Osteocyte (in vitro differentiated cells): Measurements from ENCODE around the gene PHRF1. TPM values are rescaled to one million over a fixed set of nuclear protein-coding genes. Genes with fewer than 3 reads are reported as not detected.

Experiments used
- DNase-seq: peaks from one replicate; pipeline ENCODE4 v3.0.0; 2021; ENCODE audit warnings: mixed read lengths; ENCODE audit not compliant: unreplicated experiment; ENCODE audit errors: extremely low spot score
- H3K27ac Mint-ChIP-seq: one replicate; pipeline ENCODE4 v1.8.0; 2021; ENCODE audit warnings: mild to moderate bottlenecking, mixed read lengths; ENCODE audit not compliant: unreplicated experiment
- H3K27me3 Mint-ChIP-seq: one replicate; pipeline ENCODE4 v1.8.0; 2021; ENCODE audit warnings: mixed read lengths; ENCODE audit not compliant: unreplicated experiment
- H3K36me3 Mint-ChIP-seq: one replicate; pipeline ENCODE4 v1.8.0; 2021; ENCODE audit warnings: mixed read lengths; ENCODE audit not compliant: unreplicated experiment
- H3K4me1 Mint-ChIP-seq: one replicate; pipeline ENCODE4 v1.8.0; 2021; ENCODE audit warnings: mixed read lengths; ENCODE audit not compliant: unreplicated experiment
- H3K4me3 Mint-ChIP-seq: one replicate; pipeline ENCODE4 v1.8.0; 2021; ENCODE audit warnings: mild to moderate bottlenecking, moderate library complexity, mixed read lengths; ENCODE audit not compliant: unreplicated experiment
- H3K9me3 Mint-ChIP-seq: one replicate; pipeline ENCODE4 v1.8.0; 2021; ENCODE audit warnings: mixed read lengths; ENCODE audit not compliant: unreplicated experiment
- total RNA-seq: library from RNA; stranded (reverse); gene quantifications from 2 replicates; pipeline ENCODE4 v1.2.1, GENCODE V29; 2021
- TF ChIP-seq, protein P1 (sequence below): fragments of 200-600 bp; sonication (generic); IDR thresholded peaks from 2 replicates; pipeline ENCODE4 v1.5.0; 2021; ENCODE audit warnings: antibody characterized with exemption, mild to moderate bottlenecking, moderate library complexity

The PHRF1 gene
- total RNA-seq, 1 donor from 2014 or later, result 31.5 TPM

DNA sequence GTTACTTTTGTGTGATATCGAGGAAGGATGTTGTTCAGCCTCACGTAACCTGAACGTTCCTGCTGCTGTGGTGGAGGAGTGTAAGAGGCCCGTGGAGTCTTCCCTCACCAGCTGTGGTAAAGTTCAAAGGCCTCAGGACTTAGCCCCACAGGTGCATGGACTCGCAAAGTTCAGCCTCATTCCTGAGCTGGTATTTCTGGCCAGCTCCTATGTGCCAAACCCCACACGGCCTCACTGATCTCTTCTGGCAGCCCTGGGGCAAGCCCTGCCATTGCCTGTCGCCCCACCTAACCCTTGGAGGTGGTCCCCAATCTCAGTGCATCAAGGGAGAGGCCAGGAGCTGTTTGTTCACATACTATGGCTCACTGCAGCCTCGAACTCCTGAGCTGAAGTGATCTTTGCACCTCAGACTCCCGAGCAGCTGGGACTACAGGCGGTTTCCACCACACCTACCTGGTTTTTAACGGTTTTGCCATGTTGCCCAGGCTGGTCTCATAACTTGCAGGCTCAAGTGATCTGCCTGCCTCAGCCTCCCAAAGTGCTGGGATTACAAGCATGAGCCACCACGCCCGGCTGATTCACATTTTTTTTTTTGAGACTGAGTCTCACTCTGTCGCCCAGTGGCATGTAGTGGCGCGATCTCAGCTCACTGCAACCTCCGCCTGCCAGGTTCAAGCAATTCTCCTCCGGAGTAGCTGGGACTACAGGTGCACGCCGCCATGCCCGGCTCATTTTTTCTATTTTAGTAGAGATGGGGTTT lies 2.2 kb downstream of the PHRF1 start:
- peaks cover 3% of the 10 kb centered on the region for H3K27me3 Mint-ChIP-seq
- peaks cover 37% of the 10 kb centered on the region for H3K4me1 Mint-ChIP-seq
- no peaks in the 10 kb centered on the region for H3K9me3 Mint-ChIP-seq
- TF ChIP-seq, protein P1, sequence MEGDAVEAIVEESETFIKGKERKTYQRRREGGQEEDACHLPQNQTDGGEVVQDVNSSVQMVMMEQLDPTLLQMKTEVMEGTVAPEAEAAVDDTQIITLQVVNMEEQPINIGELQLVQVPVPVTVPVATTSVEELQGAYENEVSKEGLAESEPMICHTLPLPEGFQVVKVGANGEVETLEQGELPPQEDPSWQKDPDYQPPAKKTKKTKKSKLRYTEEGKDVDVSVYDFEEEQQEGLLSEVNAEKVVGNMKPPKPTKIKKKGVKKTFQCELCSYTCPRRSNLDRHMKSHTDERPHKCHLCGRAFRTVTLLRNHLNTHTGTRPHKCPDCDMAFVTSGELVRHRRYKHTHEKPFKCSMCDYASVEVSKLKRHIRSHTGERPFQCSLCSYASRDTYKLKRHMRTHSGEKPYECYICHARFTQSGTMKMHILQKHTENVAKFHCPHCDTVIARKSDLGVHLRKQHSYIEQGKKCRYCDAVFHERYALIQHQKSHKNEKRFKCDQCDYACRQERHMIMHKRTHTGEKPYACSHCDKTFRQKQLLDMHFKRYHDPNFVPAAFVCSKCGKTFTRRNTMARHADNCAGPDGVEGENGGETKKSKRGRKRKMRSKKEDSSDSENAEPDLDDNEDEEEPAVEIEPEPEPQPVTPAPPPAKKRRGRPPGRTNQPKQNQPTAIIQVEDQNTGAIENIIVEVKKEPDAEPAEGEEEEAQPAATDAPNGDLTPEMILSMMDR, result no peak
- no peak overlapping the region for H3K27ac Mint-ChIP-seq
- H3K4me3 Mint-ChIP-seq, result peak overlapping the region; percentile 81
- H3K36me3 Mint-ChIP-seq, result peaks cover 6% of the 10 kb centered on the region
- no peak for DNase-seq

DNA sequence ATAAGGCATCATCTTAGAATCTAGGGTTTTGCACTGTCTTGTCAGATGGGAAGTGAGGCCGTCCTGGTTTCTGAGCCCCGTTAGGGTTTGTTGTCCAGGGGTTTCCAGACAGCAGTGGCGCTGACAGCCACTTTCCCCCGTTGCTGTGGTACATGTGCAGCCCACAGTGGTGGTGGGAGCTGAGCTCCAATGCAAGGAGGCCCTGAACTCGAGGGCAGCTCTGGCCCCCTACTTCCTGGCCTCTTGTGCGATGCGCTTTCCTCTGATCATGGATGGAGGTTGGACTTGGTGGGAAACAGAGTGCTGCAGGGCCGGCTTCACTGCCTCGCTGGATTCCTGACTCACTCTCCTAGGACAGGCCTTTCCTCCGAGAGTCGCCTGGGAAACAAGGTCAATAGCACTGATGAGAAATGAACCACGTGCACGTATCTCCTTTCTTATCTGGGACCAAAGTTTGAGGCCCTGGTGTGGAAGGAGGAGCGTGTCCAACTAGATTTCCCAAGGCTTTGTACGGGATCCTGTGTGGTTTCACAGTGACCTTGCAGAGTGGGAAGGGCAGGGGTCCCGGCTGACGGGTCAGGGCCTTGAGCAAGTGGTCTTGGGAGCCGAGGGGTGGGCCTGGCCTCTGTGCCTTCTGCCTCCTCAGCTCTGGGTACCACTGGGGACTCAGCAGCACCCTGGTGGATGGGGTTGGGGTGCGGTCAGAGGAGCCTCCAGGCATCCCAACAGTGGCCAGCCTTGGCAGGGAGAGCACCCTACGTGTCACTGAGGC lies 3.7 kb downstream of the PHRF1 start:
- DNase-seq, result no peak
- H3K36me3 Mint-ChIP-seq, result peaks cover 10% of the 10 kb centered on the region
- H3K4me3 Mint-ChIP-seq, result no peak overlapping the region
- H3K4me1 Mint-ChIP-seq, result peaks cover 30% of the 10 kb centered on the region
- H3K9me3 Mint-ChIP-seq, result no peaks in the 10 kb centered on the region
- no peak overlapping the region for H3K27ac Mint-ChIP-seq
- H3K27me3 Mint-ChIP-seq, result peaks cover under 1% of the 10 kb centered on the region
- TF ChIP-seq, protein P1, result no peak

DNA sequence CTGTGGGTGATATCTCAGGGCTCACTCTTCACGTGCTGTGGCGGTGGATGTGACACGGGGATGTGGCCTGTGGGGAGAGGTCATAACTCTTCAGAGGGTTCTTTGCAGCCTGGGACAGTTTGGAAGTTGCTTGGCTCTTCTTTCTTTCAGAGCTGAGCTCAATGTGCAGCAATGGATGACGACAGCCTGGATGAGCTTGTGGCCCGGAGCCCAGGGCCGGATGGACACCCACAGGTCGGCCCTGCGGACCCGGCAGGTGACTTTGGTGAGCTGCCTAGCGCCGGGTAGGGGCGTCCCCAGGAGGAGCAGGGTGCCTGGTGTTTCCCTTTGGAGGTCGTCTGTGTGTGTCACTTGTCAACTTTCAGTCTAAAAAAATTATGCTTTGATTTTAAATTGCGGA lies 5.1 kb downstream of the PHRF1 start:
- Mint-ChIP-seq H3K4me3 (no peak overlapping the region), H3K27ac (peak overlapping the region; percentile 2), H3K27me3 (no peaks in the 10 kb centered on the region), H3K4me1 (peaks cover 27% of the 10 kb centered on the region), H3K36me3 (peaks cover 13% of the 10 kb centered on the region), H3K9me3 (no peaks in the 10 kb centered on the region)
- TF ChIP-seq, protein P1, result no peak
- DNase-seq, result no peak

DNA sequence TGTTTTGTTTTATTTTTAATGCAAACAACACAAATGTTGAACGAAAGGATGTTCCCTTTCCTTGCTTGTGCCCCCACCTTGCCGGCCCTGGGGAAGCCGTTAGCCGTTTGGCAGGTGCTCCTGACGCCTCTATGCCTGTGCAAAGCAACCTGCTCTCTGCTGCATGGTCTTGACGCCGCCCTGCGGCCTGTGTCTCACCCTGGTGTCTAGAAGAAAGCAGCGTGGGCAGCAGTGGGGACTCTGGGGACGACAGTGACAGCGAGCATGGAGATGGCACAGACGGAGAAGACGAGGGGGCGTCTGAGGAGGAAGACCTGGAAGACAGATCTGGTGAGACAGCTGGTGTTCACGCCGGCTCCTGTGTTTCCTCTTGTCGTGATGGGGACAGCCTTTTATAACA lies 5.5 kb downstream of the PHRF1 start:
- H3K27ac Mint-ChIP-seq, result no peak overlapping the region
- DNase-seq, result no peak
- no peaks in the 10 kb centered on the region for H3K9me3 Mint-ChIP-seq
- no peak overlapping the region for H3K4me3 Mint-ChIP-seq
- TF ChIP-seq, protein P1, result no peak
- no peaks in the 10 kb centered on the region for H3K27me3 Mint-ChIP-seq
- peaks cover 27% of the 10 kb centered on the region for H3K4me1 Mint-ChIP-seq
- H3K36me3 Mint-ChIP-seq, result peaks cover 13% of the 10 kb centered on the region

DNA sequence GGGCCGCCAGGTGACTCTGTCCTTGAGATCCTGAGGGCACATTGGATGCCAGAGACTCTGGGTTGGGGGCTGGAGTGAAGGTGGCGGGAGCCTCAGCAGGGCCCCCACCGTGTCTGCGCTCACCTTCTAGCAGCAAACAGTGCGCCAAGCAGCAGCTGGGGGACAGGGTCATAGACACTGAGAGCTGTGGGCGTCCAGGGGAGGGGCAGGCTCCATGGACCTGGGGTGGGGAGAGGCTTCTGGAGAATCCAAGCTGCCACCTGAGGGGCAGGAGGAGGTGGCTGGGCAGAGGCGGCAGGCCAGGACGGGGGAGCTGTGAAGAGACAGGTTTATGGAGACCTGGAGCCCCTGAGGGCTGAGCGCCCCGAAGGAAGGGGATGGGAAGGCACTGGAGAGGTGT lies 8.0 kb downstream of the PHRF1 start:
- H3K4me3 Mint-ChIP-seq, result no peak overlapping the region

More for the DNA sequence above, 8.0 kb downstream of the PHRF1 start:
- Mint-ChIP-seq H3K4me1 (peaks cover 9% of the 10 kb centered on the region), H3K27ac (no peak overlapping the region), H3K9me3 (no peaks in the 10 kb centered on the region), H3K36me3 (peaks cover 26% of the 10 kb centered on the region), H3K27me3 (no peaks in the 10 kb centered on the region)
- TF ChIP-seq, protein P1, result no peak
- no peak for DNase-seq
